Neural progenitor cell (in vitro differentiated cells): ENCODE measurements around the gene SERPIND1. TPM values are rescaled to one million over a fixed set of nuclear protein-coding genes. Genes with fewer than 3 reads are reported as not detected.
"Not testable (repeated sequence)": the region's sequence is repeated elsewhere in the genome, so short reads cannot be mapped to it uniquely, and the experiment has no call there.

Experiments used
- DNase-seq: peaks from one replicate; pipeline ENCODE4 v3.0.0-alpha.2; 2016; ENCODE audit warnings: low spot score
- H2AFZ ChIP-seq: fragments of 200-600 bp; sonication (generic); replicated peaks from 2 replicates; pipeline ENCODE4 v1.6.1; 2016; ENCODE audit warnings: antibody characterized with exemption
- H3F3A ChIP-seq: fragments of 200-600 bp; sonication (generic); 2 replicates; pipeline ENCODE4 v1.6.1; 2016; ENCODE audit warnings: antibody characterized with exemption, low read depth
- H3K27ac ChIP-seq: fragments of 200-600 bp; sonication (generic); 2 replicates; pipeline ENCODE4 v1.5.1; 2016; ENCODE audit warnings: mild to moderate bottlenecking
- H3K27me3 ChIP-seq: fragments of 200-600 bp; sonication (generic); 2 replicates; pipeline ENCODE4 v1.6.1; 2016; ENCODE audit warnings: mild to moderate bottlenecking, moderate library complexity
- H3K36me3 ChIP-seq: fragments of 200-600 bp; sonication (generic); 2 replicates; pipeline ENCODE4 v1.5.1; 2016
- H3K4me1 ChIP-seq: fragments of 200-600 bp; sonication (generic); 2 replicates; pipeline ENCODE4 v1.6.1; 2016; ENCODE audit warnings: mixed run types
- H3K4me2 ChIP-seq: fragments of 200-600 bp; sonication (generic); 2 replicates; pipeline ENCODE4 v1.6.1; 2016
- H3K4me3 ChIP-seq: fragments of 200-600 bp; sonication (generic); 2 replicates; pipeline ENCODE4 v1.5.1; 2016
- H3K79me2 ChIP-seq: fragments of 200-600 bp; sonication (generic); 2 replicates; pipeline ENCODE4 v1.6.1; 2016; ENCODE audit warnings: low read depth
- H3K9ac ChIP-seq: fragments of 200-600 bp; sonication (generic); 2 replicates; pipeline ENCODE4 v1.6.1; 2016
- H3K9me3 ChIP-seq: fragments of 200-600 bp; sonication (generic); 2 replicates; pipeline ENCODE4 v1.5.1; 2016; ENCODE audit warnings: low read depth
- H4K20me1 ChIP-seq: fragments of 200-600 bp; sonication (generic); 2 replicates; pipeline ENCODE4 v1.6.1; 2016; ENCODE audit warnings: low read depth
- H3K27ac Mint-ChIP-seq: 3 replicates; pipeline ENCODE4 v1.8.0; 2021; ENCODE audit warnings: mixed read lengths
- H3K27me3 Mint-ChIP-seq: 2 replicates; pipeline ENCODE4 v1.8.0; 2022; ENCODE audit warnings: low read depth, mild to moderate bottlenecking, inconsistent platforms, moderate library complexity, mixed read lengths; ENCODE audit not compliant: insufficient read depth
- H3K36me3 Mint-ChIP-seq: 3 replicates; pipeline ENCODE4 v1.8.0; 2021; ENCODE audit warnings: mixed read lengths
- H3K4me1 Mint-ChIP-seq: 3 replicates; pipeline ENCODE4 v1.8.0; 2021; ENCODE audit warnings: mixed read lengths
- H3K4me3 Mint-ChIP-seq: 3 replicates; pipeline ENCODE4 v1.8.0; 2021; ENCODE audit warnings: mild to moderate bottlenecking, moderate library complexity, mixed read lengths
- H3K9me3 Mint-ChIP-seq: 3 replicates; pipeline ENCODE4 v1.8.0; 2020; ENCODE audit warnings: mixed read lengths
- EZH2 ChIP-seq: fragments of 200-600 bp; sonication (generic); IDR thresholded peaks from 2 replicates; pipeline ENCODE4 v1.6.1; 2017; ENCODE audit warnings: antibody characterized with exemption, mild to moderate bottlenecking, moderate library complexity
- EZH2phosphoT487 ChIP-seq: fragments of 200-600 bp; sonication (generic); IDR thresholded peaks from 2 replicates; pipeline ENCODE4 v1.6.1; 2017; ENCODE audit warnings: antibody characterized with exemption
- total RNA-seq: library from RNA; depleted of rRNA; stranded (reverse); fragments of >200 nt; gene quantifications from 2 replicates; pipeline ENCODE4 v1.2.3, GENCODE V29; 2015; ENCODE audit warnings: low replicate concordance
- TF ChIP-seq, protein P1 (sequence below): fragments of 200-600 bp; sonication (generic); IDR thresholded peaks from 2 replicates; pipeline ENCODE4 v1.5.1; 2017; ENCODE audit warnings: antibody characterized with exemption, mild to moderate bottlenecking

The SERPIND1 gene
- total RNA-seq, 1 donor from 2014 or later = not detected

- not testable (repeated sequence) for H3K9ac ChIP-seq, H3K27me3 ChIP-seq, H2AFZ ChIP-seq, DNase-seq, H3K4me2 ChIP-seq, H3K27ac Mint-ChIP-seq, H3K79me2 ChIP-seq, H3K9me3 ChIP-seq, H3K27ac ChIP-seq, H3K4me3 ChIP-seq, H3K4me1 ChIP-seq, H3K4me3 Mint-ChIP-seq, H3K4me1 Mint-ChIP-seq, H3K9me3 Mint-ChIP-seq, H3K27me3 Mint-ChIP-seq, H4K20me1 ChIP-seq, H3F3A ChIP-seq
- peaks cover 11% of the 10 kb centered on the region for H3K36me3 ChIP-seq
- H3K36me3 Mint-ChIP-seq = peaks cover 29% of the 10 kb centered on the region
Observed at GRCh38 chr22:20736891-20737290, 37.0 kb upstream of the SERPIND1 start.

GRCh38 chr22:20738394-20739089, 35.4 kb upstream of the SERPIND1 start:
- no peaks in the 10 kb centered on the region for H3K27me3 ChIP-seq
- H3K36me3 ChIP-seq = peaks cover 11% of the 10 kb centered on the region
- no peak overlapping the region for H3K9ac ChIP-seq
- H3K79me2 ChIP-seq = no peaks in the 10 kb centered on the region
- no peak for DNase-seq
- no peak overlapping the region for H3K4me2 ChIP-seq
- H3K27ac Mint-ChIP-seq = no peak overlapping the region
- TF ChIP-seq EZH2phosphoT487 = no peak
- TF ChIP-seq, protein P1, sequence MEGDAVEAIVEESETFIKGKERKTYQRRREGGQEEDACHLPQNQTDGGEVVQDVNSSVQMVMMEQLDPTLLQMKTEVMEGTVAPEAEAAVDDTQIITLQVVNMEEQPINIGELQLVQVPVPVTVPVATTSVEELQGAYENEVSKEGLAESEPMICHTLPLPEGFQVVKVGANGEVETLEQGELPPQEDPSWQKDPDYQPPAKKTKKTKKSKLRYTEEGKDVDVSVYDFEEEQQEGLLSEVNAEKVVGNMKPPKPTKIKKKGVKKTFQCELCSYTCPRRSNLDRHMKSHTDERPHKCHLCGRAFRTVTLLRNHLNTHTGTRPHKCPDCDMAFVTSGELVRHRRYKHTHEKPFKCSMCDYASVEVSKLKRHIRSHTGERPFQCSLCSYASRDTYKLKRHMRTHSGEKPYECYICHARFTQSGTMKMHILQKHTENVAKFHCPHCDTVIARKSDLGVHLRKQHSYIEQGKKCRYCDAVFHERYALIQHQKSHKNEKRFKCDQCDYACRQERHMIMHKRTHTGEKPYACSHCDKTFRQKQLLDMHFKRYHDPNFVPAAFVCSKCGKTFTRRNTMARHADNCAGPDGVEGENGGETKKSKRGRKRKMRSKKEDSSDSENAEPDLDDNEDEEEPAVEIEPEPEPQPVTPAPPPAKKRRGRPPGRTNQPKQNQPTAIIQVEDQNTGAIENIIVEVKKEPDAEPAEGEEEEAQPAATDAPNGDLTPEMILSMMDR = no peak
- no peak for TF ChIP-seq EZH2
- H3K4me3 ChIP-seq = no peak overlapping the region
- H3F3A ChIP-seq = no peaks in the 10 kb centered on the region
- peaks cover 3% of the 10 kb centered on the region for H3K9me3 Mint-ChIP-seq
- H3K4me3 Mint-ChIP-seq = no peak overlapping the region
- no peaks in the 10 kb centered on the region for H3K4me1 ChIP-seq
- no peak overlapping the region for H3K27ac ChIP-seq
- peaks cover 8% of the 10 kb centered on the region for H3K9me3 ChIP-seq
- H3K36me3 Mint-ChIP-seq = peaks cover 37% of the 10 kb centered on the region
- peaks cover 3% of the 10 kb centered on the region for H4K20me1 ChIP-seq
- peaks cover 3% of the 10 kb centered on the region for H3K4me1 Mint-ChIP-seq
- H3K27me3 Mint-ChIP-seq = peaks cover 5% of the 10 kb centered on the region
- H2AFZ ChIP-seq = no peak overlapping the region

DNA sequence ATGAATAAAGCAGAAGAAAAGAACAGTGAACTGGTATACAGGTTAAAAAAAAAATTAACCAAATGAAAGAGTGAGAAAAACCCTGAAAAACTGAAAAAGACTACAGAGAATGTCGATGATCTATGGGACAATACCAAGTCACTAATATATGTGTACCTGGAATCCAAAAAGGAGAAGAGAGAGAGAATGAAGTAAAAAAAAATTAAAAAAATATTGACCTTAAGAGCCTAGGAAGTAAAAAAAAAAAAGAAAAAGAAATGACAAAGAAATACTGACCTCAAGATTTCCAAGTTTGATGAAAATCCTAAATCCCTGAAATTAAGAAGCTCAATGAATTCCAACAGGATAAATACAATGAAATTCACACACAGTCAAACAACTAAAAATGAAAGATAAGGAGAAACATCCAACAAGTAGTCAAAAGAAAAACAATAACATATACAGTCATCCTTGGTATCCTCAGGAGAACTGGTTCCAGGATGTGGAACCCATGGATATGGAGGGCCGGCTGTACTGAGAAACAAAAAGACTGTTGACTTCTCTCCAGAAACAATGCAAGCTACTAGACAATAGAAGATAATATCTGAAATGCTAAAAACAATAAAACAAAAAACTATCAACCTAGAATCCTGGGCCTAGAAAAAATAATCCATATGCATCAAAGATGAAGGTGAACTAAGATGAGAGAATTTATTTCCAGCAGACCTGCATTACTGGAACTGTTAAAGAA, 33.5 kb upstream of the SERPIND1 start:
- Mint-ChIP-seq H3K27ac (no peak overlapping the region), H3K36me3 (peaks cover 37% of the 10 kb centered on the region), H3K9me3 (peaks cover 3% of the 10 kb centered on the region), H3K27me3 (peaks cover 5% of the 10 kb centered on the region), H3K4me1 (peaks cover 3% of the 10 kb centered on the region), H3K4me3 (no peak overlapping the region)
- Histone ChIP-seq H3K9ac (no peak overlapping the region), H4K20me1 (peaks cover 3% of the 10 kb centered on the region), H3K4me1 (no peaks in the 10 kb centered on the region), H3K4me2 (no peak overlapping the region), H3K9me3 (peaks cover 8% of the 10 kb centered on the region), H3F3A (no peaks in the 10 kb centered on the region), H3K36me3 (peaks cover 11% of the 10 kb centered on the region), H3K27ac (no peak overlapping the region), H3K79me2 (no peaks in the 10 kb centered on the region), H2AFZ (no peak overlapping the region), H3K27me3 (no peaks in the 10 kb centered on the region), H3K4me3 (no peak overlapping the region)
- DNase-seq = no peak
- TF ChIP-seq, protein P1 = no peak
- TF ChIP-seq EZH2 (no peak), EZH2phosphoT487 (no peak)
